ENCODE results near the gene CAMTA1.

Gene CAMTA1

DNA sequence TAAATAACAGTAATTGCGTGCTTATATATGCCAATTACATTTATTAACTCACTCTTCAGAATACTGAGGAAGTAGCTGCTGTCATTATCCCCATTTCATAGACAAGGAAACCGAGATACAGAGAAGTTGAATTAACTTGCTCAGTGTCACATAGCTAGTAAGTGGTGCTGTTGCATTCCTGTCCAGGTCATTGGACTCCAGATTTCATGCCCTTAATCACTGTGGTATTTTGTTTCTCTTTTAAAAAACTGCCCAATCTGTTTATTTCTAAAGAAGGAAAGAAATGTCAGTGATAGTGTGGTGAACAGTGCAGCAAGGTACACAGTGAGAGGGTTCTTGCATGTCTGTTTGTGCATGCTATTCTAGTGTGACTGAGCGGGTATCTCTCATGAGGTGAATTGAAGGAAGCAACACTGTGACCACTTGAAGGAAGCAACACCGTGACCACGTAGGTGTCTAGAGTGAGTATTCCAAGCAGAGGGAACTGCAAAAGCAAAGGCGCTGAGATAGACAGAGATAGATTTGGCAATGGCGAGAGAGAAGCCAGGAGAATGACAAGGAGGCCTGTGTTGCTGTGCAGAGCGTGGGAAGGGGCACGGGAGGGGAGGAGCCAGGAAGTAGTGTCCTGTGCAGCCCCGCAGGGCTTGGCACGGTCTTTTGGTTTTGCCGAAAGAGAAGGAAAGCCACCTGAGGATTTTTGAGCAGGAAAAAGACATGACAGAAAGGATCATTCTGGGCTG is 95.9 kb downstream of the CAMTA1 start:
- DNase-seq, result no peak

DNA sequence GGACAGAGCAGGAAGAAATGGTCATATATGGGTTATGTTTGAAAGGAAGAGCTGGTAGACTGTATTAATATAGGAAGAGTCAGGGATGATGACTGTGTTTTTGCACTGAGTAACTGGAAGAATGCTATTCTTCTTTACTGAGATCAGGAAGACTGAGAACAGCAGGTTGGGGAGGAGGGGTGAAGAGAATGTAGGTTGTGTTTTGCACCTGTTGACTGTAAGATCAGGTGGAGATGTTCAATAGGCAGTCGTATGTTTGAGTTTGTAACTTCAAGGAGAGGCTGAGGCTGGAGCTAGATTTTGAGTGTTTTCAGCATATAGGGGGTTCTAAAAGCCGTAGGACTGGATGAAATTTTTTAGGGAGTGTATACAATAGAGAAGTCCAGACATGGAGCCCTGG is 97.2 kb downstream of the CAMTA1 start:
- no peak for DNase-seq

DNA sequence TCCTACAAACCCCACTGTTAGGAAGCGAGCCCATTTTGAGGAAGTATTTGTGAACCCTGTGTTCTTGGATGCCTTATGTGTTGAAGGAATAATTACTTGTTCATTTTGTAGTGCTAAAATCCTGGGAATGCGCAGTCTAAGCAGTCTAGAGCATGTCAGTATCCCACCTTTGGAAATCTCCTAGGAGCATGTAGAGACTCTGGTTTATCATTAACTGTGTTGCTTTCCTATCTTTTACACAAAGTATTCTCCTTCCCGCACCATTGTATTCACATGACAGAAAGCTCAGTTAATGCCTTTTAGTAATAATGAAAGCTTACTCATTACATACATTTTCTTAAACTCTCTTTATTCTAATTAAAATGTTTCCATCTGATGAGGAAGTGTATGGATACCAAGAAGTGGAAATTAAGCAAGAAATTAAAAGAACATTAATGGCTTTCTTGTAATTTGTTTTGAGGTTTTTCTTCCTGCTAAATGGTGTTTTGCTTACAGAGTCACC is 99.4 kb downstream of the CAMTA1 start:
- no peak for DNase-seq

DNA sequence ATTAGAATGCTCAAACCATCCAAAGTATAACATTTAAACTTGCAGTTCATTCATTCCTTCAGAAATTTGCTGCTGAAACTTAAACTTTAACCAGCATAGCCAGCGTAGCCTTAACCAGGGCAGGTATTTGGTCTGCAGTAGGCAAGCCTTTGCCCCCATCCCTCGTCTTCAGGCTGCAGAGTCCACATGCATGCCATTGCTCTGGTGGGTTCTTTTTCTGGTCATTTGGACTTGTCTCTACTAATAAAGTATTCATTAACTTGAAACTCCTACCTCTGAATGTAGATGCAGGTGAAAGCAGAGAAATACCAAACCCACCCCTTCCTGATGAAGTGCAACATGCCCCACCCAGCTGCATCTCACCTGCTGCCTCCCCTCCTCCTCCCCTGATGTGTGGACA is 100.2 kb downstream of the CAMTA1 start:
- DNase-seq, result no peak

DNA sequence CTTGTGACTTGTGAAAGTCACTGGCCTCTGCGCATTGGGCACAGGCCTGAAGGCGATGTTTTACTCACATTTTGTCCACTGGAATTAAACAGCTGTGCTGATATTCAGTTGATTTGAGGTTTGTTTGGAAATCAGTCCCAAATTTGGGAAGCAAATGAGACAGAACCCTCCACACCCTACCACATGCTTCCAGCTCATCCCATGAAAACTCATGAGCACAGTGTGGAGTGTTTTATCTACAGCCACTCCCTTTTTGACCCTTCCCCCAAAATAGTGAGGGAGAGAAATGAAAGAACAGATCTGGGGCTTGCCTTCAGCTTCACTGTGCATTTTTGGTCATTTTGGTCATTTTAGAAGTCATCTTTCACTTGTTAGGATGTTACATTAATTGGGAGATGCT is 101.3 kb downstream of the CAMTA1 start:
- no peak for DNase-seq

DNA sequence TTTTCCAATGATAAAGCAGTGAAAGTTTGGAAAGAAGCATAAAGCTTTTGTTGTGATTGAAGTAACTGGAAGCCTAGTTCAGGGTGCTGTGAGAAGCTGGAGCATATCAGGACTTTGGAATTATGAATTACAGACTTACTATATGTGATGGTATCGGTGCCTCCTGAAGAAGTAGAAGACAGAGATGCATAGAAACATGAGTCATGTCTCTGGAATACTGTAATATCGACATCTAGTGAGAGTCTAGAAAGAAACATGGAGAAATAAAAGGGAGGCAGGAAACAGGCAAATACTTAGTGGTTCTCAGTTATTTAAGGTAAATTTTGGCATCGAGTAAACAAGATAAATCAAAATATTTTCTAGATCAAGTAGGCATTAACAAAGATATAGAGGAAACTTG is 103.0 kb downstream of the CAMTA1 start:
- DNase-seq, result no peak

DNA sequence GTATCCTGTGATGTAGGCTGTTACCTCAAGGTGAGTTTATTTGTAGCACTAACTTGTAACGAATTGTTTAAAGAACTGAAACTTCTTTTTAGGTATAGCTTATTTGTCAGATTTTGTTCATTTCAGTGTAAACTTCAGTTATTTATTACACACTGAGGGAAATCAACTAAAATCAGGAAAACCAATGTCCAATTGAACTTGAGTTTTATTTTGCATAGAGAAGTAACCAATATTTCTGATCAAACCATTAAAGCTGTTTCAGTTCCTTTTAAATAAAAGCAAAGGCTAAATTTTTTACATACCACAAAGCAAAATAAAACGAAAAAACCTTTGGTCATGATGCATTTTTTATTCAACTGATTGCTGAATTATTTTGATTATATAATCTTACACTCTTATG is 103.6 kb downstream of the CAMTA1 start:
- DNase-seq, result no peak

DNA sequence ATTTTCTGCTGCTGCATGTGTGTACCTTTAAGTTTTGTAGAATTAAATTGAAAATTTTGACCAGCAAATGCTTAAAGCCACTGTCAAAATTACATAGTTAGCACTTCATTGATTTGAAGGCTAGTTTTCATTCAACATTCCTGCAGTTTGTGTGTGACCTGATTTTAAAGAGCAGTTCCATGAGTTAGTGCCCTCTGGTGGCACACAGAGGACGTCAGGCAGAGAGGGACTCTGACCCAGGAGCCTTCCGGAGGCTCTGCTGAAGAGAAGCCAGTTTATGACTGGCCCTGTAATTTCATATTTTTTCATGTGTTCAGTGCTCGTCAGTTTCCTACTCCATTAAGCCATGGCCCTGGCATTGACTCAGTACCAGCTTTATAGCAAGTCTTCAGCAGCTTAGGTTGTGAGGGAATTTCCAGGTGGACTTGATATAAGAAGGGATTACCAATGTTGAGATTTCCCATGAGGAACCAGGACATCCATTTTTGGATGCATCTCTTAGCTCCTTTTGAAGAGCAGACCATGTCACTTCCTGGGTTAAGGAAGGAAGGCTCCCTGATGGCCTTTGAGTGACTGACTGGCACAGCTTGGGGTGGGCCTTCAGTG is 104.7 kb downstream of the CAMTA1 start:
- no peak for DNase-seq

DNA sequence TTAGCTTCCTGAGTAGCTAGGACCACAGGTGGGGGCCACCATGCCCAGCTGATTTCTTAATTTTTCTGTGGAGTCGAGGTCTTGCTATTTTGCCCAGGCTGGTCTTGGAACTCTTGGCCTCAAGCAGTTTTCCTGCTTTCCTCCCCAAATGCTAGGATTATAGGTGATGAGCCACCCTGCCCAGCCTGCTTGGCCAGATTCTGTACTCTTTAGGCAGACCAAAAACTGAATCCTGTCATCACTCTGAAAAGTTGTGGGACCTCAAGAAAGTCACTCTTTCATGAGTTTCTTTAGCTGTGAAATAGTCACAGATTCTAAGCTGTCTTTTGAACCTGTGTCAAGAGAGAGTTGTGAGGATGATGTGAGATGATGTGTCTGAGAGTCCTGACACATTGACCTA is 105.4 kb downstream of the CAMTA1 start:
- DNase-seq, result no peak

DNA sequence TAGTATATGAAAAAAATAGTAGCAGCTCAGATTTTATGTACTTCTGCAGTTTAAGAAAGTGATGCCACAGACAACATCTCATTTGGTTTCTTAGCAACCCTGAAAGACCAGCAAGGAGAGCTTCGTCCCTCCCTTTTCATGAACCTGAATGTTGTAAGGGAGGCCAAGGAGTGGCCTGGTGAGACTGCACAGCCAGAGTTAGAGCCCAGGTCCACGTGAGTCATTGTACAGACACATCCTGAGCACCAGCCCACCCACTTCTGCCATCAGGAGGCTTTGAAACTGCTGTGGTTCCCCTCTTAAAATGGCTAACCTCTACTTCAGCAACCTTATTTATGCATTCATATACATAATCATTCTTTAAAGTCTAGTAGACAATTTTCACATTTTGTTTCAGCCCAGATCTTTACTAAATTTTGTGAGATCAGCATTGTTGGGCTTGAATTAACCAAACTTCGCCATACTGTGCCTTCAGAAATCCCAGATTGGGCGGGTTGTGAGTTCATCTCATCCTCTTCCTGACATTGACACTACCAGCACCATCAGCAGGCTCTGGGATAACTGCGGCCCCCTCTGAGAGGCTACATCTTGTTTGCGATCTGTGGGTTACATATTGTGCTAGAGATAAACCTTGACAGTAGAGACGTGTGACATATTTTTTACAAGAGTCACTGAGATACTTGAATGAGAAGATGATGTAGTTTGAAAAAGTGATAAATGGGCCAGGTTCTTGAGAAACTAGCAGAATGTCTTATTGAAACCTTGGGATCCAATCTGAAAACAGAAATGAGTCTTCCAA is 106.7 kb downstream of the CAMTA1 start:
- DNase-seq, result no peak

DNA sequence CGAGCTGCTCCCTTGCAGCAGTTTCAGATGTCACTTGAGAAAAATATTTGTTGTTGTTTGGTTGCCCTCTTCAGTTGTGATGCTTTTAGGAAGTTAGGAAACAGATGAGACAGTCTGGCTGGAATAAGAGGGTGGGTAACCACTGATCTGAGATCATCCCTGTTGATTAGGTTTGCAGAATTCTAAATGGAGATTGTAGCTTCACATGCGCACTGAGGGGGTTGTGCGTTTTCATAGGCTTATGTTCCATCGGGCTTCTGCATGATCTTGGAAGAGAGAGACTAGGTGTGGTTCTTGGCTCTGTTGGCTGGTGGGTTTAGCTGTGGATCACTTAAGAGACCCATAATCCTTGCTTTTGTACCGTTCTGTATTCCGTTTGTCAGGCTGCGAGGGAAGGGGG is 108.1 kb downstream of the CAMTA1 start:
- DNase-seq, result no peak

DNA sequence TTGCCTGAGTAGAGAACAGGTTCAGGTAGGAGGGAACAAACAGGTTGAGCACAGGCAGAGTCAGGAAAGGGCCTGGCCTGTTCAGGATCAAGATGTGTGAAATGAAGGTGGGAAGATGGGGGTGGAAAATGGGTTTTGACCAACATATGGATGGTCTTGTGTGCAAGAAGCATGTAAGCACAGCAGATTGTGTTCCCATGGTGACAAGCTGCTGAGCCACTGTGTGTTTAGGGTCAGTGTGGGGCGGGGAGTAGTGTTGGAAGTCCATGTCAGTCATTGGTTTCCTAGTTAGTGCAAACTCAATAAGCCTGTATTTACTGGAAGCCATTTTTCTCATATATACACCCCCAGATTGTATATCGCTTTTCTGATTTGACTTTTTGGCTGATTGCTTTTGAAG is 111.9 kb downstream of the CAMTA1 start:
- DNase-seq, result no peak

DNA sequence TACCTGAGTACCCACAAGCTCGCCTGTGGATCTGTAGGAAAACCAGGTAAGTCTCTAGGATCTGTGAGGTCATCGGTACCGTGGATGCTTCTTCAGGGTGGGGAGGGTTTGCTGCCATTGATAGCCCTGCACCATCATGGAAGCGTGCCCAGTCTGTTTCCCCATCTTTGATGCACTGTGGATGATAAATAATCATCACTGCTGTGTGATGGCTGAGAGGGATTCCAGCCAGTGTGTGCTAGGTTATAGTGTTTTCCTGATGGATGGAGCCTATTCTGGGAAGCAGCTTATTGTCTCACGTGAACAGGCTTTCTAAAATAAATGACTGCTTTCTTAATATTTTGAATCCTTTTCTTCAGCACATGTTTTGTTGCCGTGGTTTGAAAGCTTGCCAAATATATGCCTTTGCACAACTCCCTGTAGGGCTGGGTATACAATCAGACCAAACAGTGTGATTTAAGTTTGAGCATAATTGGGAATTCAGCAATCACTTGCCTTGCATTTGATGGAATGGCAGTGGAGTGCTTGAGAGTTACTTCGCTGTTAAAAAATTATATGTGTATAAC is 113.8 kb downstream of the CAMTA1 start:
- DNase-seq, result no peak

DNA sequence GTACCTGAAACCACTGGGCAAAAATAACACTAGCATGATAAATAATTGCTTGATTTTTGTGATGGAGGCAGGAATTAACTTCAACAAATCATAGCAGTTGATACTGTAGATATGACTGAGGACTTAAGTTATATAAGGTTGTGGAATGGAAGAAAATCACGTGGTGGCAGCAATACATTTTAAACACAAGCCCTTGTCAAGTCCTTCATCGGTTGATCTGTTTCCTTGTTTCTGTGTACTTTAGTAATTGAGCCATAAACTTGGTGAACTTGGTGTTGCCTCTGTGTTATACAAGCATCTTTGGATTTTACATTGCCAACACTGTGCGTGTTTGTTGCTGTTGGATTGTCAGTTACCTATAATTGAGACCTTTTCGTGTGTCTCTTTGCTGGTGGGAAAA is 114.4 kb downstream of the CAMTA1 start:
- no peak for DNase-seq

DNA sequence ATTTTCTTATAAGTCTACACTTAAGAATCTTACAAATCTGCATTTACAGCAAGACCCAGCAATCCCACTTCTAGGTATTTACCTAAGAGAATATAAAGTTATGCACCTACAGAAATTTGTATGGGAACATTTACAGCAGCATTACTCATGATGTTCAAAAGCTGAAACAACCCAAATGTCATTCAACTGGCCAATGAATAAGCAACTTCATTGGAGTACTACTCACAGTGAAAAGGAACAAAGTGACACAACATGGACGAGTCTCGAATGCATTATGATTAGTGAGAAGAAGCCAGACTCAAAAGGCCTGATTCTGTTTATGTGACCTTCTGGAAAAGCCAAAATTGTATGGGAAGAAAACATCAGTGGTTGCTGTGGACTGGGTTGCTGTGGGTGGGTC is 116.9 kb downstream of the CAMTA1 start:
- DNase-seq, result no peak

DNA sequence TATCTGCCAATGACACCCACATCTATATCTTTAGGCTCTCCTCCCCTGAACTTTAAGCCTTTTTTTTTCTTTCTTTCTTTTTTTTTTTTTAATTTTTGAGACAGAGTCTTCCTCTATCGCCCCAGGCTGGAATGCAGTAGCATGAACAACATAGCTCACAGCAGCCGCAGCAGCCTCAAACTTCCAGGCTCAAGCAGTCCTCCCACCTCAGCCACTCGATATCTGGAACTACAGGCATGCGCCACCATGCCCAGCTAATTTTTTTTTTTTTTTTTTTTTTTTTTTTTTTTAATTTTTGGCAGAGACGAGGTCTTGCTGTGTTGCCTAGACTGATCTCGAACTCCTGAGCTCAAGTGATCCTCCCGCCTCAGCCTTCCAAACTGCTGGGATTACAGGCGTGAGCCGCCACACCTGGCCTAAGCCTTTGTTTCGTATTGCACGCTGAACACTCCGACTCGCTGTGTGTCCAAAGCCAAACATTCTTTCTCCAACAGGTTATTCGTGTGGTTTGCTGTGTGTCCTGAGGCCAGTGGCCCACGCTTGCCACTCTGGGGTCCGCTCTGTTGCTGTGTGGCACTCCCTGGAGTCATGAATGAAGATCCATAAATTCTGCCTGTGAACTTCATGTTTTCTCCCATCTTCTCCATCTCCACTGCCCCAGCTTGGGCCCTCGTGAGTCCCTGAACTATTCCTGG is 119.4 kb downstream of the CAMTA1 start:
- DNase-seq, result no peak

DNA sequence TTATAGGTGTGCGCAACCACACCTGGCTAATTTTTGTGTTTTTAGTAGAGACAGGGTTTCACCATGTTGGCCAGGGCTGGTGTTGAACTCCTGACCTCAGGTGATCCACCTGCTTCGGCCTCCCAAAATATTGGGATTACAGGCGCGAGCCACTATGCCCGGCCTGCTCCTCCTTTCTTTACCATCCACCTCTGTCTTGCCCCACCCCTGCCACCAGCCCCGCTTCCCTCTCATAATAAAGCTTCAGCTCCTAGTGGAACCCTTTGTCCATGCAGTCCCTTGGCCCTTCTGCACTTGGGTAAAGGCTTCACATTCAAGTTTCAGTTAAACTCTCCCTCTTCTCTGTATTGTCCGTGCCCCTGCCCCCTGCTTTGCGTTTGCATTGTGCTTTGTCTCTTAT is 120.1 kb downstream of the CAMTA1 start:
- DNase-seq, result no peak

DNA sequence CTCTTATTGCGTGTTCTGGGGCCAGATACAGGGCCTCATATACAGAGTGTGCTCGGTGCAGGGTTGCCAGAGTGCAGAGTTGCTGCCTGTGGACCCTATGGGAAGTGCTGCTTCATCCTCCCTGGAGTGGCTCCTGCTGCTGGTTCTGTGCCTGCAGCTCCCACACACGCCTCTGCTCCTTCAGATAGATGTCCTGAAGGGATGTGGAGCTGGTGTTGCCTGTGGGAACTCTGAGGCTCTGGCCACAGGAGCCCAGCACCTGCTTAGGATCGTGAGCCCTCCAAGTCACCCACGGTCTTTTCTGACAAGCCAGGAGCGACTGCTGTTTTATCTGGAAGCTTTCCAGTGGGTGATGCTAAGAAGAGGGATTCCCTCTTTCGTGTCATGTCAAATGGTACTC is 120.5 kb downstream of the CAMTA1 start:
- no peak for DNase-seq

DNA sequence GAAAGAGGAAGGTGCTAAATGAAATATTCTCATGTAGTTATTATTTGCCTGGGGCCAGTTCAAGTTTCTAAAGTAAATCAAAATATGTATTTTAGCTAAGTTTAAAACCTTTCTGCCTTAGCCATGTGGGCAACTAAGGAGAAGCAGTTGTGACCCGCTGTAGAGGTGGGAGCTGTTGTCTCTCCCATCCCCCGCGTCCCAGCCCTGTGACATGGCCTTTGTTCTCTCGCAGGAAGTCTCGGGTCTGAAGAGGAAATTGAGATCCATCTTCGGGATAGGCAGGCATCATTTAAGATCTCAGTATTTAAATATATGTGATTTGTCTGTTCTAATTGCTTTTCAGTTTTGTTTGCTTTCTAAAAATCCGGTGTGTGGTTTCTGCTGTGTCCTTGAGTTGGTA is 121.5 kb downstream of the CAMTA1 start:
- no peak for DNase-seq

DNA sequence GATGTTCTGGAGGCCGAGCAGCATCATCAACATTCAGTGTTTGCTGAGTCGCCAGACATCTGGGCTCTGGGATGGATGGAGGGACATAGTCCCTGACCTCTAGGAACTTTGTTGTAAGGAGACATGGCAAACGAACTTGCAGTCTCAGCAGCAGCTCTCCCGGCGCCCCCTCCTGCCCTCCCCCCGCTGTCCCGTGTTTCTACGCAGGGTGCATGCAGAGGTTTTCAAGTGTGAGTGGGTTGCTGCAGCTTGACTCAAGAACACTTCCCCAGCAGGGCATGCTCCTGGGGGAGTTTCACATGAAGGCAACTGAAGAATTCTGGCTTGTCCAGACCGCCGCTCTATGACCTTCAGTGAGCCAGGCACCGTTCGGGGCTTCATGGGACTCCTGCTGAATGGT is 121.9 kb downstream of the CAMTA1 start:
- no peak for DNase-seq

DNA sequence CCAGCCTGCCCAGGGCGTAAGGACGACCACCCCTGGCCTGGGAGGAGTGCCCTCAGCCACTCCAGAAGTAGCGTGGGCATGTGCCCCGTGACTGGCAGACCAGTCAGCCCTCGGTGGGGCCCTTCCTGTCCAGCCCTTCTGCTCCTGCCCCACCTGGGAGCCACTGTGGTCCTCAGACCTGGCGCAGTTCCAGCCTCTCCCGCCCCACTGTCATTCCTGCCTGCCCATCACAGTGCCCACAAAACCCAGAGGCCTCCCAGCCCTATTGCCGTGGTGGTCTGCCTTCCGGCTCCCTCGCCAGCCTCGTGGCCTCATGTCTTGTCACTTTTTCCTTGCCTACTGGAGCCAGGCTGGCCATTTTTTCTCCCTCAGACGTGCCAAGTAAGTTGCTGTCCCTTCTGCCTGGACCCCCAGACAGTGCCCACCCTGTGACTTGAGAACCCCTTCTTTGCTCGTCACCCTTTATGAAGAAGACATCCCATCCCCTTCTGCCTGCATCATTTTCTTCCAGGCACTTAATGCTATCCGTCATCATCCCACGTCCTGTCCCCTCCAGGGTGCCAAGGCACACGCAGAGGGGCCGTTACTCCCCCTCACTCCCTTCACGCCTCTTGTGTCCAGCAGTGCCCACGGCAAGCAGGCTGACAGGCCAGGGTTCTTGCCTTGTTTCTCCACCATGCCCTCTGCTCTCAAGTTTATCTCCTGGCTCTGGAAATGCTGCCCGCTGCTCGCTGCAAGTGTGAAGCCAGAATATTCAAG is 122.6 kb downstream of the CAMTA1 start:
- no peak for DNase-seq

DNA sequence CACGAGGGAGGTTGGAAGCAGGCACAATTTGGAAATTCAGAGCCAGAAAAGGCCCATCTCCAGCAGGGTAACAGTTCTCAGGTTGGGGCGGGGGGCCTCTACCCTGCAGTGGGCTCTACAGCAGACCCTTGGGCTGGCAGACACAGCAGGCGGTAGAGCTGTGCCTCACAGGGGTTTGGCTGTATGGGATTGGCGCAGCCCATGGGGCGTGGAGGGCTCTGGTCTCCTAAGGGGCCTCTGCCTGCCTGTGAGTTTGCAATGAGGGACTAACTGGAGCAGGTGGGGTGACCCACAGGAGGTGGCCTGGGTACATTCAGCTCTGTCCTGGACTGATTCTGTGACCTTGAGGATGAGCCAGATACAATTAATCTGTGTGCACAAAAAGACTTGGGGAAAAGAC is 124.1 kb downstream of the CAMTA1 start:
- no peak for DNase-seq

Data from activated naive CD4-positive, alpha-beta T cell (primary cell).